Measurements from ENCODE around the gene PPP1R1C.
A peak's percentile ranks its signal among the peaks of the same experiment; 100 is the strongest.
"Not testable (repeated sequence)": the region's sequence is repeated elsewhere in the genome, so short reads cannot be mapped to it uniquely, and the experiment has no call there.

The PPP1R1C gene

DNA sequence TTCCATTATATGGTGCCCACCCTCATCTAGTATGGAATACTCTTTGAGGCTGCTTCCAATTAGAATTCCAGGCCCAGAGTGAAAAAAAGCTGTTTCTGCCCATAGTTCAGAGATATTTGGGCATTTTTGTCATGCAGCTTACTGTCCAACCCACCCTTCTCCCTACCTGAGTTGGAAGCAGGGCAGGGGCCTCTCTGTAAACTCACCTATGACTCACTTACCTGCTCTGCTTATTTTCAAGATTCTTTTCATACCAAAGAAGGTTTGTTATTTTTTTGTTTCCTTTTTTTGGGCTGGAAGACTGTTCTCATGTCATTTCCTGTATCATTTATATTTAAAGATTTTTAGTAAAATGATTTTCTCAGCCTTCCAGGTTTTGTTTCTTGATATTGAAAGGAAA is 38.4 kb upstream of the PPP1R1C start:
- TF ChIP-seq CTCF (IDR thresholded peaks at IDR 0.05; ENCODE audit: low read depth, low read length), result no peak
- no peak overlapping the region for H3K4me3 ChIP-seq (ENCODE audit: low read depth, low read length)

DNA sequence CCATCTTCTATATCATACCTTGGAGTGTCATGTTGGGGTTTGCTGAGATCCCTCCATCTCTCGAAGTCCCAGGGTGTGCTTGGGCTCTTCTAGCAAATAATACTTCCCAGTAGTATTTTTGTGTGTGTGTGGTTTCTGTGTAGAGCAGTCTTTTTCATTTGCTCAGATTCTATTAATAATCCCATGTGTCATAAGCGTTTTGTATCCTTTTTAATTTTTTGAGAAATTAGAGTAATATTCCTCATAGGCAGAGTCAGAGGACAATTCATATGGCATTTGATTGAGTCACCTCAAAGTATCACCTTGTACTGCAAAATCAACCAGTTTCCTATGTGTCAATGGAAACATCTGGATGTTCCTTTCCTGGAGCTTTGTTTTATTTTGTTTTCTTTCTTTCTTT is 37.4 kb upstream of the PPP1R1C start:
- no peak overlapping the region for H3K4me3 ChIP-seq (ENCODE audit: low read depth, low read length)
- TF ChIP-seq CTCF (IDR thresholded peaks at IDR 0.05; ENCODE audit: low read depth, low read length), result no peak

DNA sequence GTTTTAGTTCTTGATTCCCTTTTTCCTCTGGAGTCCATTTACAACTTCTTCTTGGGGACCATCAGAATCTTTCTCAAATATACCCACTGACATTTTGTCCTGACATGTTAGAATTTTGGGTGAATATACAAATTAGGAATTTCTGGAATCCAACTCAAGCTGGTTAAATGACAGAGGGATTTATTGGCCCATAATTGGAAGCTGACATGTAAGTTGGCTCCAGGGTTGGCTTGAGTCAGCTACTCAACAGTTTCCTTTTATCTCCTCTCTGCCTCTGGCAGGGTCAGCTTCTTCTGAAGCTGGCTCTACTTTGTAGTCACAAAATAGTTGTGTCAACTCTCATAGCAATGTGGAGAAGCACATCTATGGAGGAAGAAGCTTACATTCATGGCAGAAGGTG is 36.6 kb upstream of the PPP1R1C start:
- H3K4me3 ChIP-seq (ENCODE audit: low read depth, low read length), result no peak overlapping the region
- TF ChIP-seq CTCF (IDR thresholded peaks at IDR 0.05; ENCODE audit: low read depth, low read length), result no peak

DNA sequence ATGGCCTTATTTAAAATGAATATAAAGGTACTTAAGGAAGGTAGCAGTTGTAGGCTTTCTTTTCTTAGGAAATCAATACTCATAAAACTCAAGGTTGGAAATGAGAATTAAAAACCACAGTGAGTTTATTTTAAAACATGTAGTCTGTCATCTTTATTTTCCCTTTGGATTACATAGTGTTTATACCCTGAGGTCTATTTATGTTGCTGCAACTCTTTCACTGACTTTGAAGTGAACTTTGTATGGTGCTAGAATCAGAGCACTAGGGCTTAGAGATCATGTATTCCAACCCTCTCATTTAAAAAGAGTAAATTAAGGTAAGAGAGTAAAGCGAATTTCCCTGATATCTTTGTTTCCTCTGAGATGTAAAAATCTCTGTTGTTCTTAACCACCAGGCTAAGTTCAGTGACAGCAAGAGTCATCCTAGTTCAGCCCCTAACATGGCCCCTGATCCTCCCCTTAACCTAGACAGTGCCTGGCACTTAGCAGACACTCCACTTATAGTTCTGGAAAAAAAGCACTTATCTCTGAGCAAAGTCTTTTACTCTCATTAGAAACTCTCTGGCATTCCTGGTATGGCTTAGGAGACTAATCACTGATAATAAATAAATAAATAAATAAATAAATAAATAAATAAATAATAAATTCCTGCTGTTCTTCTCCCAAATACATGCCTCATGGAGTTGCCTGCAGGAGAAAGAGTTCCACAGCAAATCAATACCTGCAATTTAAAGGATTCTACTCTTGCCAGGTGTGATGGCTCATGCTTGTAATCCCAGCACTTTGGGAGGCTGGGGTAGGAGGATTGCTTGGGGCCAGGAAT is 33.0 kb upstream of the PPP1R1C start:
- TF ChIP-seq CTCF (IDR thresholded peaks at IDR 0.05; ENCODE audit: low read depth, low read length), result no peak
- no peak overlapping the region for H3K4me3 ChIP-seq (ENCODE audit: low read depth, low read length)

DNA sequence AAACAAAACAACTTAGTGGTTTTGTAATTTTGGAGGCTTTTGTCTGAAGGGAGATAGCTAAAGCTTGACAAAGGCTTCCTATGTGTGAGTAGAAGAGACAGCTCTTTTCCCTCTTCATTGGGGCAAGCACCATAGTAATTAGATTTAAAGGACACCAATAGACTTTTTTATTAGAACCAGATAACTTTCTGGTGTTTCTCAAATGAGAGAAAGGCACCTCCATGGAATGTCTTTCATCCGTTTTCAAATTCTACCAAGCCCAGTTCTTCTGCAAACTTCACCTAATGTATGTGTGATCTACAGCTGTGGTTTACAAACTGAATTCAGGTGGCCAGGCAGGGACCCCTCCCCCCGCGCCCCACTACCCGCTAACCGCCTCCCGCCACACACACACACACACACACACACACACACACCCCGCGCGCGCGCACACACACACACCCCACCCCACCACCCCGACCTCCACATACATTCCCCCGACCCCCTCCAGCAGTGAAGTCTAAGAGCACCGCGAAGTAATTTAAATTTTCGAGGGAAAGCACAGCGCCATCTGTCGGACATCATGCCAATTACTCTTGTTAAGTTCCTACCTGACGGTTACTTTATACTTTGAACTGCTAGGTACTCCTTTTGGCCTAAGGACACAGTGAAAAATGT is 31.6 kb upstream of the PPP1R1C start:
- H3K4me3 ChIP-seq (ENCODE audit: low read depth, low read length), result no peak overlapping the region
- TF ChIP-seq CTCF (IDR thresholded peaks at IDR 0.05; ENCODE audit: low read depth, low read length), result peak; percentile 56

- no peak overlapping the region for H3K4me3 ChIP-seq (ENCODE audit: low read depth, low read length)
- TF ChIP-seq CTCF (IDR thresholded peaks at IDR 0.05; ENCODE audit: low read depth, low read length), result no peak
Observed at GRCh38 chr2:181954538-181954883, 31.1 kb upstream of the PPP1R1C start.

DNA sequence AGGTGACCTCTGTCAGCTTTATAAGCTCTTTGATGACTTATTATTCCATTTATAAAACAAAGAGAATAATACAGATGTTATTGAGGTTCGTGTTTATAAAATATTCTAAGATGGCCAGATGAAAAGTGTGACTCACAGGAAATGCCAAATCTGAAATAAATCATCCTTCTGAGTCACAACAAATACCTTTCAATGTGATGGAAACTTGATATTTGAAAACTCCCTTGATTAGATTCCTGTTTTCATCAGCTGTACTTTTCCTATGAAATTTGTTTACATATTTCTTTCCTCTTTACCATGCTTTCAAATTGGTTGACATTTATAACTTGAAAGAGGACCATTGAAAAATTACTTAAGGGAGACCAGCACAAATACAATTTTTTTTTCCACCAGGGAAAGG is 30.6 kb upstream of the PPP1R1C start:
- no peak for TF ChIP-seq CTCF (IDR thresholded peaks at IDR 0.05; ENCODE audit: low read depth, low read length)
- H3K4me3 ChIP-seq (ENCODE audit: low read depth, low read length), result no peak overlapping the region

- not testable (repeated sequence) for H3K4me3 ChIP-seq (ENCODE audit: low read depth, low read length)
Observed at GRCh38 chr2:181955866-181956265, 29.8 kb upstream of the PPP1R1C start.

Data from WI38 (cell line).